GM23248 (cell line): ENCODE measurements around the gene SNX13.

ENCODE experiments used
- EZH2 ChIP-seq: fragments of 200-600 bp; sonication (generic); IDR thresholded peaks from 2 replicates; pipeline ENCODE4 v1.6.1; 2018; ENCODE audit warnings: antibody characterized with exemption, mild to moderate bottlenecking; ENCODE audit not compliant: insufficient read depth, poor library complexity, severe bottlenecking
- EZH2phosphoT487 ChIP-seq: fragments of 200-600 bp; sonication (generic); IDR thresholded peaks from 2 replicates; pipeline ENCODE4 v1.6.1; 2018; ENCODE audit warnings: antibody characterized with exemption, moderate library complexity, mild to moderate bottlenecking, low read depth; ENCODE audit not compliant: insufficient read depth

DNA sequence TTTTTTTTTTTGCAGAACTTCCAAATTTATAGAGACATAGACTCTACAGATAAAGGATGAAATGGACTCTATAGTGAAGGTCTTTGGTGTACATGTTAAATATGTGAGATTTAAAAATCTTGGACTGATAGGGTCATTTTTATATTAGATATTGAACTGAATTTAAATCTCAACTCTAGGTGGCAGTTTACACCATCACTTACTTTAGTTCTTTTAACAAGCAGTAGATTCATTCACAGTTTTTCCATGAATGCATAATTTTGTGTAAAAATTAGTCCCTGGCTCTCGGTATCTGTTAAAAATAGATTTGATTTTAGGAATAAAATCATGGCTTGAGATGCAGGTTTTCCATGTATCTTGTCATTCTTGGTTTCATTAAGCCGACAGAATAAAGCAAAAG, 31.1 kb upstream of the SNX13 start:
- no peak for TF ChIP-seq EZH2phosphoT487
- no peak for TF ChIP-seq EZH2
